HFF-Myc (cell line): ENCODE measurements around the gene MIA3.
A peak's percentile ranks its signal among the peaks of the same experiment; 100 is the strongest.

Source experiments
- DNase-seq: peaks from one replicate; pipeline ENCODE4 v3.0.0-alpha.2; 2011; ENCODE audit warnings: low read depth; ENCODE audit errors: extremely low read depth
- H3K4me3 ChIP-seq: replicated peaks from 2 replicates; pipeline ENCODE4 v1.5.1; 2011; ENCODE audit warnings: low read depth, mild to moderate bottlenecking, control low read depth, low read length
- CTCF ChIP-seq: IDR thresholded peaks from 2 replicates; pipeline ENCODE4 v1.5.1; 2012; ENCODE audit warnings: mild to moderate bottlenecking, low read depth, low read length, control low read depth; ENCODE audit errors: missing control alignments

Gene MIA3

GRCh38 chr1:222618880-222619596 is 1.1 kb downstream of the MIA3 start:
- DNase-seq: no peak
- TF ChIP-seq CTCF: no peak
- peak overlapping the region; percentile 69 for H3K4me3 ChIP-seq

GRCh38 chr1:222620566-222620965 is 2.7 kb downstream of the MIA3 start:
- no peak overlapping the region for H3K4me3 ChIP-seq
- TF ChIP-seq CTCF: no peak
- DNase-seq: no peak

DNA sequence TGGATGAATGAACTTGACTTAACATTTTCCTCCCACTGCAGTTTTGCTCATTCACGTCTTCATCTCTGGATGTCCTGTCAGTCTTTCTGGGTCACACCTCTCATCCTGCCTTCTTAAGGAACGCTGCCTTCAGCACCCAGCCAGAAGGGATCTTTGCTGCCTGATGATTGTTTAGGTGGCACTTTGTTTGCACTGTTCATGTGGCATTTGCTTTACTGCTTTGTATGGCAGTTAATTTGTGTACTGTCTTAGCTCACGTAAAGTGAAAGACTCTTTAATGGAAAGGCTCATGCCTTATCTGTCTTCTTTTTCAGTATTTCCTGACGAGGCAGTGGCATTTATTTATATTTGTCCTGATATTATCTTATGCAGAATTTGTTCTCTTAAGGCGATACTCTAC is 4.9 kb downstream of the MIA3 start:
- DNase-seq: no peak
- H3K4me3 ChIP-seq: no peak overlapping the region
- TF ChIP-seq CTCF: no peak

GRCh38 chr1:222623458-222623857 is 5.6 kb downstream of the MIA3 start:
- no peak for TF ChIP-seq CTCF
- DNase-seq: no peak
- no peak overlapping the region for H3K4me3 ChIP-seq

- DNase-seq: no peak
- no peak for TF ChIP-seq CTCF
- H3K4me3 ChIP-seq: no peak overlapping the region
Measured at GRCh38 chr1:222624214-222624613, 6.3 kb downstream of the MIA3 start.

DNA sequence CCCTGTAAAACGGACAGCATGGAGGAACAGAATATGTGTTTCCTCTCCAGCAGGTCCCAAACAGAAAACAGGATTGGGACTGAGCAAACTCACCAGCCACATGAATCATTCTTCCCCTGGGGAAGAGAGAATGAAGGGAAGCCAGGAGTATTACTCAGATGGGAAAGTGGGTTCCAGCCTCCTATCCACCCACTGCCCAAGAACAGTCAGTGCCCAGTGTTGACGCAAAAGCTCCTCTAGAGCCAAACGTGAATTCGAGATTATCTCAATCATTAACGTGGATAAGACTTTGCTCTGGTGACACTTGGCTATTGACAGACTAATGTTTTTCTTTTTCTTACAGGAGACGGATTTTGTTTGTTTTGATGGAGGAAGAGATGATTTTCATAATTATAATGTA is 9.3 kb downstream of the MIA3 start:
- TF ChIP-seq CTCF: no peak
- H3K4me3 ChIP-seq: no peak overlapping the region
- no peak for DNase-seq
